GM21423 (cell line): ENCODE measurements around the gene HOMER2.
"Not testable (repeated sequence)": the region's sequence is repeated elsewhere in the genome, so short reads cannot be mapped to it uniquely, and the experiment has no call there.

Source experiments
- ATAC-seq: cut with Tn5 transposase; IDR thresholded peaks from one replicate; pipeline ENCODE4 v1.9.1; 2021; ENCODE audit warnings: mild to moderate bottlenecking, moderate library complexity; ENCODE audit not compliant: unreplicated experiment

HOMER2 gene

DNA sequence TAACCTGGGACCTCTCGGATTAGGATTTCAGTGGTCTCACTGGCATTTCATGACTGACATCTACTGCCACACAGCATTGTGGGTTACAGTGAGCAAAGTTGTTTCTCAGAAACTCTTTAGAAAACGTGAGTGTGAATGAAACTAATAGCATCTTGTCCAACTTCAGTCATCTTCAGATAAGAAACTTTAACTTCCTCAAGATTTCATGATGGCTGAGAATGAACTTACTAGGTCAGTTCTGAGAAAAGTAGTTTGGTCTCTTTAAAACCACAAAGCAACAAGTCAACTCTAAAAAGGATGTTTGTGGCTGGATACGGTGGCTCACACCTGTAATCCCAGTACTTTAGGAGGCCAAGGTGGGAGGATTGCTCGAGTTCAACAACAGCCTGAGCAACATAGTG, 14.2 kb upstream of the HOMER2 start:
- peak; percentile 94 for ATAC-seq

DNA sequence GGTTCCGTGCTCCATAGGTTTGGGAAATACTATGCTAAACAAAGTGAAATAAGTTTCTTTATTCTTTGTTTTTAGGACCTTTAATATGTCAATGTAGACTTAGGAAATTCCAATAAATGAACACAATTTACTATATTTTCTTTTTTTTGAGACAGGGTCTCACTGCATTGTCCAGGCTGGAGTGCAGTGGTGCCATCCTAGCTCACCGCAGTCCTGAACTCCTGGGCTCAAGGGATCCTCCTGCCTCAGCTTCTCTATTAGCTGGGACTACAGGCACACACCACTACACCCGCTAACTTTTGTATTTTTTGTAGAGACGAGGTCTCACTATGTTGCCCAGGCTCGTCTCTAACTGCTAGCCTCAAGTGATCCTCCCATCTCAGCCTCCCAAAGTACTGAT, 12.4 kb upstream of the HOMER2 start:
- no peak for ATAC-seq

DNA sequence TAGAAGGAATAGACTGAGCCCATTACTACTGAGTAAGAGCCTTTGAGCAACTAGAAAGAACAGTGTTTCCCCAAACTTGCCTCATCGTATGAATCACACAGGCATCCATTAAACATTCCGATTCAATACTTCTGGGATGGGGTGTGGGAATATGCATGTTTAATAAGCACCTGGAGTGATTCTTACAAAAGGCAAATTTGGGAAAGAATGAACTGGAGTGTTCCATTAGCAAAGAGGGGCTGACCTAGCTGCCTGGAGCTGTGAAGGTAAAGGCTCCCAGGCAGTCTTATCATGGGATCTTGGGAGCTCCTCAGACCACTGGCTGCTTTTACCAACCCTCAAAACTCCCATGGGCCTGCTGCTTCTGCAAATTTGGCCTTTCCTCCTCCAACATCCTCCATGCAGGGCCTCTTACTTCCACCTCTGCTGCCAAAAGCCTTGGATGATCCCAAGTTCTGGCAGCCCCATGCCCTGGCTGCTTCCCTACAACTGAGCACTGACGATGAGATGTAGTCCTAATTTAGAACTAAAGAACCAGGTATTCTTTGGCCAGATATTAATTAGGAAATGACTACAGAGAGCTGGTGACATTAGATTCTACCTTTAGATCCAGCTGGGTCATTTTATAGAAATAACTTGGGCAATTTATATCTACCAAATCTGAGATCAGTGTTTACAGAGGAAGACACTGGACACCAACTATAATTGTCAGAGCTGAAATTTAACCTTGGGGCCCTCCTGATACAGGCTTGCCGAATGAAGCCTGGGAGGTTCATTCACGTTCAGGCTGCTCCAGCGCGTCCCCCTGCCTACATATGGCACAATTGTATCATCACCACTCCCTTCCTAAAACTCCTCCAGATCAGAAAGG, 11.2 kb upstream of the HOMER2 start:
- no peak for ATAC-seq

DNA sequence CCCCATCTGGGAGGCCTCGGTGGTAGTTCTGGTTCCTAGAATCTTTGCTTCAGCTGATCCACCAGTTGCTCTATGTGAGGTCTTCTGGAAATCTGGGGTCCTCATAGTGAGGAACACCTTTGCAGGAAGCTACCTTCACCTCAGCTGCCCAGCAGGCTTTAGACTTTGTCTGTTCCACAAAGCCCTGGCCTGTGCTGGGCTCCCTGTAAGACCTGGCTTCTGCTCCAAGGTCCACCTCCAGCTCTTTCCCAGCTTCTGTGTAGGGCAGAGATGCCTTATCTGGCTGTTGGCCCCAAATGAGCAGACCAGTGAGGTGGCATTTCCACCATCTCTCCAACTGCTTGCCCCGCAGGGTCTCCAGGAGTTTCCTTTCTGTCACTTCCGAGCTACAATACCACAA, 8.2 kb upstream of the HOMER2 start:
- ATAC-seq, result no peak

DNA sequence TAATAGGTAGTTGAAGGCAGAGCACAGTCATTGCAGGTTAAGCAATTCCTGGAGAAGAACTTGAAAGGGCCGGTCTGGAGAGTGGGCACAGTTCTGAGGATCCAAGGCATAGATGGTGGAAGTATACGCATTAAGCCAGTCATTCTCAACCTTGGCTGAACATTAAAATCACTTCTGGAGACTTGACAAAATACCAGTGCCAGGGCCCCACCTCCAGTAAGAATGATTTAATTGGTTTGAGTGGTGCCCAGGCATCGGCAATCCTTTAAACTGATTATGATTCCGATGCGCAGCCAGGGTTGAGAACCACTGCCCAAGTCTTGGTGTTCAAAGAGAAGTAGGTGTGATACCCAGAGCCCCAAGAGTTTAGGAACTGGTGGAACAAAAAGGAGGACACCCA, 6.9 kb upstream of the HOMER2 start:
- no peak for ATAC-seq

DNA sequence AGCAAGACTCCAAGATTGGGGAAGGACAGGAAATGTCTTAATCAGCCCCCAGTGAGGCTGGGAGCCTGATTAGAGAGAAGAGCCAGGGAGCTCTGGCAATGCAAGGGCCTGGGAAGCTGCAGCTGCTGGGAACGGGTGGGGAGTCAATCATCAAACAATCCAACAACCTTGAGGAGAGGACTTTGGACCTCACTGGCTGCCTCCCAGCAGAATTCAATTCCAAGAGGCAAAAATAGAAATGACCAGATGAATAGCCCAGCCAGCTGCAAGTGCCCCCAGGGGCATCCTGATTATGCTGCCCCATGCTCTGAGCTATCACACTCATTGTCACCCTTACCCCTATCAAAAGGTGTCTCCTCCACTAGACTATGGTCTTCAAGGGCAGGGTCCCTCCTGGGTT, 6.1 kb upstream of the HOMER2 start:
- ATAC-seq, result no peak

DNA sequence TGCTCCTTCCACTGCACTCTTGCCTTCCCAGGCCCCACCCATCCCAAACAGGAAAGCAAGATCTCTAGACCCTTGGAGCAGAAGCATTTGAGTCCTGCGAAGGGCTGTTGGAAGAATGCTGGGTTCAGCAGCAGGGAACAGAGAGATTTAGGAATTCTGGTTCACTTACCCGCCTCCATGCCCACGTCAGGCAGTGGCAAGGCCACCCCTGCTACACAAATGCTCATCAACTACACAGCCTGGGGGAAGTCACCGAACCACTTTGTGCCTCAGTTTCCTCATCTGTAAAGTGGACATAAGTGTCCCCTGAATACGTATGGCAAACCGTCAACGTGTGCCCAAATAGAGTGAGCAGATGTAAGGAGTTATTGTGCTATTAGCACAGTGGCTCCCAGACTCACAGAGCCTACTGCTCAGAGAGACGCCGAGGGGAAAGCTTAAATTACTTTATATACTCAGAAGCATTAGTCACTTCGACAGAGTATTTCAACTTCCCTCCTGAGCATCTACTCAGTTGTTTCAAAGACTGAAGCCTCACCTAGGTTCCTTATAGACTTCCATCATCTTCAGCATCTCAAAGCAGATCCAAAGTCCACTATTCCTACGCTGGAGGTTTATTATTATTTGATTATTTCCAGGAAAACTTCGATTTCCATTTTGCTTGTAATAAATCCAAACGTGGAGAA, 905 bp downstream of the HOMER2 start:
- ATAC-seq, result no peak

DNA sequence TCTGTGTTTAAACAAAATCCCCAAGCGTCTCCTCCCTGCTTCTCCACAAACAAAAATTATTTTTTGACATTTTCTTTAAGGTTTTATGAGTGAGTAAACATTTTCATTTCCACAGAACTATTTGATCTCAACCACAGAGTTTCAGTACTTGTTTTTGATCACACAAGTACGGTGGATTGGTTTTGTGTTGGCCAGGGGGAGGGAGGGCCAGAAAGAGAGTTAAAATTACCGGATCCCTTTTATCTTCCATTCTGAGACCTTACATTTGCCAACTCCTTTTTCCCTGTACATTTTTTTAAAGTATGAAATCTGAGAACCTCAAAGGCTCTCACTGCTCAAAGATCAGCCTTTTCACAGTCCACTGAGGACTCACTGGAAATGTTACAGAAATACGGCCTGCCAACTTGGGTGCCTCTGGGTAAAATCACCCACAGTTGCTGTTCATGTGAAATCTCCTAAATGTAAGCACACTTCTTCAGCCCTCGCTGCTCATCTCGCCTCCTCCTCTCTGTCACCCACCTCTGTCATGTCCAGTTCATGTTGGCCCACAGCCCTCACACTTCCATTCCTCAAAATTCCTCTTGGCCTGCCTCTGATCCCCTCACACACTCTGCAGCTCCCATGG, 1.7 kb downstream of the HOMER2 start:
- no peak for ATAC-seq

DNA sequence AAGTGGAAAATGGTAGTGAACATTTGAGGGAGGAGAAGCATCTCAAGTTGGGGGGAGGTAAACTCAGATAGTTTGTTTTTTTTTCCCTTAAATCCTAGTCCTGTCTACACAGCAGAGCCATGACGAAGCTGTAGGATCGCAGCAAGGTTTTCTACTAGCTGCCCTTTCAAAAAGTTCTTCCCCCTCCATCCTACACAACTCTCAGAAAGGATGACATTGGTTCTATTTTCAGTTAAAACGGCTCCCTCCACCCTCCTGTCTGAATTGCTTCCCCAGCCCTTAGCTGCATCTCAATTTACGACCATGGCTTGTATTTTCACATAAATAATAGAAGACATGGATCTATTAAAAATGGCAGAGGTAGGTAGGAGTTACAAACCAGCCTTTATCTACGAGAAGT, 2.2 kb downstream of the HOMER2 start:
- no peak for ATAC-seq

DNA sequence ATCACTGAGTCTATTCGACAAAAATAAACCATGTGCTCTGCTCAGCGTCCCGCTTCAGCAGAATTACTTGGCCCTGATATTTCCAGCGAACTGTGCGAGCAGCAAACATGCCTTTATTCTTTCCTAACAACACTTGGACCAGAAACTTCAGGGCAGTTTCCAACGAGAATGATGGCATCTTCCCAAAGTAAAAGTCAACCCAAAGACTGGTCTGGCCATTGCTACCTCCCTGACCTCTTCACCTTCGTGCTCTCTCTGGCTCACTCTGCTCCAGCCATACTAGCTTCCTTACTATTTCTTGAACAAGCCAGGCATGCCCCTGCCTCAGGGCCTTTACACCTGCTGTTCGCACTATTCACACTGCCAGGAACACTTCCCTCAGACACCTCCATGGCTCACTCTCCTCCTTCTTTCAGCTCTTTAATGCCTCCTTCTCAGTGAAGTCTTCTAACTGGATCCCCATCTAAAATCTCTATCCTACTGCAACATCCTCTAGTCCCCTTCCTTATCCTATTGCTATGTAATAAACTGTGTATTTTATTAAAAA, 6.3 kb downstream of the HOMER2 start:
- ATAC-seq, result no peak

DNA sequence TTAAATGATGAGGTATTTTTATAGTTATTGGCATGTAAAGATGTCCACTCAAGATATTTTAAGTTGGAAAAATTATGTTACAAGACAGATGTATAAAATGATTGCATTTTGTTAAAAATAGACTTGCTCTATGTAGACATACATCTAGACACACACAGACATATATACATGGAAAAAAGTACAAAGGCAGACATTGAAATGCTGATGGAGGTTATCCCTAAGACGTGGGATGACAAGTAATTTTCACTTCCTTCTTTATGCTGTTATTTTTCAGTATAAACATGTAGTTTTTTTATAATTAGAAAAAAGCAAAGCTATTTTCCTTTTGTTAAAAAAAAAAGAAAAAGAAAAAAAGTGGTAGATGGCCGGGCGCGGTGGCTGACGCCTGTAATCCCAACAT, 7.2 kb downstream of the HOMER2 start:
- ATAC-seq, result no peak

DNA sequence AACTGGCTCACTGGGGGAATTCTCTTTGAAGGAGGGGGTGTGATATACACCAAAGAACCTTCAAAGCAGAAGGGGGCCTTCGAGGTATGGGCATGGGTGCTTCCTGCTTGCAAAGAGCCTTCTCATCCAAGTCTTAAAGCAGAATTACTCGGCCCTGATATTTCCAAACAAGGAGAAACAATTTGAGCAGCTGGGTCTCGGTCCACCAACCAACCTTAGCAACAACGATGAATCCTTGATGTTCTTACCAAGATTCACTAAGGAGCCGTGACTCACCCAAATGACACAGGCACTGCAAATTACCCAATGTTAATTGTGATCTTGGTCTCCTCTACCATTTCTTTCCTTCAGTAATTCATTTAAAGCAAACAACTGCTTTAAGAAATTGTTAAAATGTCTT, 7.7 kb downstream of the HOMER2 start:
- no peak for ATAC-seq

DNA sequence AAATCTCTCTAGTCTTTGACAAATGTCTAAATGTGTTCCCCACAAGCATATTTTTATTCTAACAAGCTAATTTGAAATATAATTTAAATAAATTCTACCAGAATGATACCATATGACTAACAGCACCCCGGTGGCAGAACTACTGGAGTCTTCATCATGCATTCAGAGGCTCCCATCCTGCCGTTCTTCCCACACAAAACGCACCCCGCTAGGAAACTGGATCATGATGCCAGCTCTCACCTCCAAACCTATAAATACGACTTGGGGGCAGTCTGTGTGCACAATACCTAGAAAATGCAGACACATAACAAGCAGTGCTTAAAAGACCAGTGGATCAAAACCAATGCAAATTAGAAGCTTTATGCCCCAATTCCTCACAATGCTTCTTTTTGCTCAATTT, 8.5 kb downstream of the HOMER2 start:
- ATAC-seq, result no peak

DNA sequence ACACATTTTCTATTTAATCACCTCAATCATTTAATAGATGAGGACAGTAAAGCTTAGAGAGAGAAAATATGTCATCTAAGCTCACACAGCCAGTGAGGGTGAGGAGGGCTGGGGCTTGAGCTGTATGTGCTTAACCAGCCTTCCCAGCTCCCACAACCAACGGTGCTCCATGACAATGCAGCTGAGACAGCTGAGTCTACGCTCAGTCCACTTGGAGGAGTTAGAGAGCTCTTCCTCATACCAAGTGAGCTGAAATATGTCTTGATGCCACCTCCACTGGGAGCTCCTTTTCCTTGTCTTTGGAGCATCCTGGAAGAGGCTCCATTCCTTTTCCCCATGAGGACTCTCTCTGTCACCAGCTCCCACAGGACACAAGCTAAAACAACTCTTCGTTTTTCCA, 9.3 kb downstream of the HOMER2 start:
- ATAC-seq, result no peak

DNA sequence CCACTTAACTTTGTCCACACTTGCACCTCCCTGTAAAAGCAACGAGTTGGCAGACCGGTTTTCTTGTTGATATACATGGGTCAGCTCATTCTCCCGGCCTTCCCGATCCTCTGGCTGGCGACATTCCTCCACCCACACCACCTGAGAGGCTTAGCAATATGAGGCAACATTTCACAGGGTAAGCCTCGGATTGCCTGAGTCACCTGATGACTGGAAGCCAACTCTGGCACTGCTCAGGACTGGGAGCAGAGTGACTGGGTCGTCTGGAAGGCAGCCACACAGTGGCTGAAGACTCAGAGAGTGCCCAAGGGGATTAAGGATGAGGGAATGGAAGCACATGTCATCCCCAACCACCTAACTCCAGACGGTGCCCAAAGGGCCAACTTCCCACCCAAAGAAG, 9.8 kb downstream of the HOMER2 start:
- no peak for ATAC-seq

DNA sequence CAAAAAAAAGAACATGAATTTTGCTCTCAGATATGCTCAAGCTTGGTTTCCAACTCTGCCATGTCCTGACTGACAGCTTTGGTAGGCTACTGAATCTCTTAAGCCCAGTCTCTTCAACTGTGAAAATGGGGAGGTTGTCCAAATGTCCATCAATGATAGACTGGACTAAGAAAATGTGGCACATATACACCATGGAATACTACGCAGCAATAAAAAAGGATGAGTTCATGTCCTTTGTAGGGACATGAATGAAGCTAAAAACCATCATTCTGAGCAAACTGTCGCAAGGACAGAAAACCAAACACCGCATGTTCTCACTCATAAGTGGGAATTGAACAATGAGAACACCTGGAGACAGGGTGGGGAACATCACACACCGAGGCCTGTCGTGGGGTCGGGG, 12.8 kb downstream of the HOMER2 start:
- not testable (repeated sequence) for ATAC-seq

DNA sequence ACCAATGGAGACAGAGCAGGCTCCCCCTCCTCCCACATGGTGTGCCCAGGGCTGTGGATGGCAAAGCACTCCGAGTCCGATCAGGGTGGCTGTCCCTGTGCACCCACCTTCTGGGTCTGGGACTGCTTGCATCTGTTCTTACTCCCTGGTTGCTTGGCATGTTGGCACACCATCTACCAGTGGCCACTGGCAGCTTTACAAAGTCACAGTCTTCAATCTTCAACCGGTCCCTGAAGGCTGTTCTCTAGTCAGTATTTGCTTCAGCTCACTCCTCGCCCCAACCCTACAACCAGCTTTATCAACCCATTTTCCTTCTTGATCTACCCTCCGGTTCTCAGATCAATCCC, 14.8 kb downstream of the HOMER2 start:
- no peak for ATAC-seq

DNA sequence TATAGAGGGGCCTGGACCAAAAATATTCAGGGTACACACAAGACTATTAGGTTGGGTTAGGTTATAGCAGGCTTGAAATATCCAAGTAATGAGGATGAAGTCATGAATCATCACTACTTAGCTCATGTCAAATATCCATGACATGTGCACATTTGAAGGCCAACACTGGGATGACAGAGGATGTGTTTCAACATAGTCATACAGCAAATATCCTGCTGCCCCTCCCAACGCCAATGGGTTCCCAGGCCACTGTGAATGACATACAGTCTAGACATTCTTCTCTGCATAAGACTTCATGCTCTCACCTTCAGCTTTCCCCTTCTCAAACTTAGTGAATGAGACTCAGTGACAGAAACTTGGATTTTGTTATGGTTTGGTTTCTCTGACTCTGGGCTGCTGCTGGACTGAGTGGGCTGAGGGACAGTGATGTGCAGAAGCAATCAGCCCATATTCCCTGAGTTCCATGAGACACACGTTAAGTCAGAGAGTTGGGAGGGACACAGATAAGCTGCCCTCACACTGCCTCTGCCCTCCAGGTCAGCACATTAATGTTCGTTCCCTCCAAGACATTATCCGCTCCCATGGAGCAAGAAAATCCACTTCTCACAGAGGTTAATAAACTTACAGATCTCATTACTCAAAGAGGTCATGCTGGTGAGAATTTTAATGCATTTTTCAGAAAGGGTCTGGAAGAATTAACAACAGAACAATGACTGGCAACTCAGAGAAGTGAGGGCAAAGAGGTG, 15.4 kb downstream of the HOMER2 start:
- no peak for ATAC-seq

DNA sequence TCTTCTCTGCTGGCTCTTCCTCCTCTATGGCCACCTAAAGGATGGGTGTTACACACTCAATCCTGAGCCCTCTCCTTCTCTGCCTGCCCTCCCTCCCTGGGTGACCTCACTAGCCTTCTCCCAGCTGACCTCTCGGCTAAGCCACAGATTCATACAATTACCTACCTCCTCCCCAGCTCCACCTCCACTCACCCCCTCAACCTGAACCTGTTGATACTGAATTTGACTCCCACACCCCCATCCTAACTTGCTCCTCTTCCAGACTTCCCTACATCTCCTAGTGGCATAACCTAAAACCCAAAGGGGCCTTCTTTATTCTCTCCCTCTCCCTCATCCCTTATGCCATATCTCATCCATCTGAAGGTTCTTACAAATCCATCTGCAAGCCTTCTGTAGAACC, 17.1 kb downstream of the HOMER2 start:
- no peak for ATAC-seq

DNA sequence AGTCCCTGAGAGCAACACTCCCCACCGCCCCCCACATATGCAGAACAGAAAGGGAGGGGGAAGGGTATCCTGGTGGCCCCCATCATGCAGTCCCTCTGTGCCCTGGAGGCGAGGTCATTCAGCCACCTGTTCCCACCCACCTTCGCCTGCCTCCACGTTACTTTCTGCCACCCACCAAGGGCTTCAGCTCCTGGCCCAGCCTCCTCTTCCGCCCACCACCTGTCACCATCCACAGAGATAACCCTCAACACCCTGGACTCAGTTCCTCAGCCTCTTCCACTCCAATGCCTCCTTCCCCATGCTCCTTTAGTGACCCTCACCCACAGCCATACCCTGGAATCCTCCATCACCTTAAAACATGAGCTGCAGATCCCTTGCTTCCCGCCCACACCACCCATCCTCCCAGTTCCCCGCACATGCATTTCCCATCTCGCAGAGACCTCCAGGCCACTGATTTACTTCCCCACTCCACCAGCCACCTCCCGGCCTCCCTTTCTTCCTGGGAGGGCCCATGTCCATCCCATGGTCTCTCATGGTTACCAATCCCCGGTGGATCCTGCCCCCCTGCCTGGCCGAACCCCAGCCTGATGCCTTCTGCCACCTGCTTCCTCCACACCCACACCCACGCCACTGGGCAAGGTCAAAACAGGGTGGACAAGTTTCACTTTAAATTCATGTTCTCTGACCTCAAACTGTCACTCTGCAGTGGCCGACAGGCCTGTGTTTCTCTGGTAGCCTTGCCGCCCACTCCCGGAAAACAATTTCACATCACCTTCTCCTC, 18.2 kb downstream of the HOMER2 start:
- ATAC-seq, result no peak
